Activated CD4-positive, alpha-beta memory T cell treated with anti-CD3 and anti-CD28 coated beads for 36 hours (primary cell): ENCODE measurements around the gene C16orf92. TPM values are rescaled to one million over a fixed set of nuclear protein-coding genes. Genes with fewer than 3 reads are reported as not detected.

Experiments used
- CTCF ChIA-PET: fragments of 350-600 bp; sonication (Branson Sonifier 250); formaldehyde crosslinking; loops from one replicate; lab custom pipeline; 2021; ENCODE audit warnings: antibody characterized with exemption, inconsistent platforms; lab: Charles Lee
- POLR2A ChIA-PET: fragments of 350-600 bp; sonication (Branson Sonifier 250); formaldehyde crosslinking; loops from one replicate; lab custom pipeline; 2021; ENCODE audit warnings: antibody characterized with exemption; lab: Charles Lee
- DNase-seq: peaks from one replicate; pipeline ENCODE4 v3.0.0-alpha.2; 2020
- H3K27ac Mint-ChIP-seq: one replicate; pipeline ENCODE4 v1.8.0; 2021; ENCODE audit warnings: mixed read lengths
- H3K27me3 Mint-ChIP-seq: one replicate; pipeline ENCODE4 v1.8.0; 2021; ENCODE audit warnings: mixed read lengths
- H3K36me3 Mint-ChIP-seq: one replicate; pipeline ENCODE4 v1.8.0; 2021; ENCODE audit warnings: mixed read lengths
- H3K4me1 Mint-ChIP-seq: one replicate; pipeline ENCODE4 v1.8.0; 2021; ENCODE audit warnings: low read depth, mixed read lengths
- H3K4me3 Mint-ChIP-seq: one replicate; pipeline ENCODE4 v1.8.0; 2021; ENCODE audit warnings: mild to moderate bottlenecking, mixed read lengths
- H3K9me3 Mint-ChIP-seq: one replicate; pipeline ENCODE4 v1.8.0; 2021; ENCODE audit warnings: mixed read lengths
- intact Hi-C: fragments of 100-400 bp; cut with micrococcal nuclease; formaldehyde crosslinking; loops from one replicate; pipeline ENCODE4 v1.15.1; 2023
- total RNA-seq, 2 experiments: library from RNA; stranded (reverse); gene quantifications; one replicate each; pipeline ENCODE4 v1.2.3, GENCODE V29; 2021

The C16orf92 gene
- total RNA-seq, 2 experiments from 2014 or later, result not detected

GRCh38 chr16:29983420-29984136, 39.4 kb upstream of the C16orf92 start:
- Mint-ChIP-seq H3K27ac (no peak overlapping the region), H3K9me3 (no peaks in the 10 kb centered on the region), H3K36me3 (peaks cover 58% of the 10 kb centered on the region), H3K4me3 (no peak overlapping the region), H3K4me1 (no peaks in the 10 kb centered on the region), H3K27me3 (no peaks in the 10 kb centered on the region)
- intact Hi-C loops, result no loop called here
- POLR2A ChIA-PET, result interaction anchor here (1.2 to 1.7 kb wide), 2 partner anchors 10 kb away, joined by 3 to 5 read pairs; partner anchors contain the start of gene TAOK2
- CTCF ChIA-PET, result no interaction called here
- DNase-seq, result no peak

GRCh38 chr16:29984137-29984763, 38.7 kb upstream of the C16orf92 start:
- intact Hi-C loops, result no loop called here
- Mint-ChIP-seq H3K27me3 (no peaks in the 10 kb centered on the region), H3K9me3 (no peaks in the 10 kb centered on the region), H3K36me3 (peaks cover 57% of the 10 kb centered on the region), H3K27ac (no peak overlapping the region), H3K4me1 (no peaks in the 10 kb centered on the region), H3K4me3 (no peak overlapping the region)
- DNase-seq, result no peak
- CTCF ChIA-PET, result no interaction called here
- POLR2A ChIA-PET, result interaction anchor here (1.7 kb wide), 1 partner anchor 9 kb away, joined by 5 read pairs; no protein-coding TSS in a partner anchor

GRCh38 chr16:29984764-29985147, 38.2 kb upstream of the C16orf92 start:
- Mint-ChIP-seq H3K9me3 (no peaks in the 10 kb centered on the region), H3K4me1 (no peaks in the 10 kb centered on the region), H3K4me3 (no peak overlapping the region), H3K27me3 (no peaks in the 10 kb centered on the region), H3K36me3 (peaks cover 55% of the 10 kb centered on the region), H3K27ac (no peak overlapping the region)
- DNase-seq, result no peak
- intact Hi-C loops, result no loop called here
- ChIA-PET CTCF (no interaction called here), POLR2A (no interaction called here)

GRCh38 chr16:29985271-29985811, 37.7 kb upstream of the C16orf92 start:
- H3K4me1 Mint-ChIP-seq, result no peaks in the 10 kb centered on the region
- H3K27ac Mint-ChIP-seq, result peak overlapping the region; percentile 33
- peaks cover 52% of the 10 kb centered on the region for H3K36me3 Mint-ChIP-seq
- no peak for DNase-seq
- no peak overlapping the region for H3K4me3 Mint-ChIP-seq
- H3K27me3 Mint-ChIP-seq, result no peaks in the 10 kb centered on the region
- intact Hi-C loops, result no loop called here
- POLR2A ChIA-PET, result interaction anchor here (0.6 to 0.8 kb wide), 3 partner anchors 8 to 59 kb away, joined by 3 to 4 read pairs (median 3); partner anchors contain the start of gene INO80E
- CTCF ChIA-PET, result no interaction called here
- no peaks in the 10 kb centered on the region for H3K9me3 Mint-ChIP-seq

GRCh38 chr16:29986231-29986630, 36.8 kb upstream of the C16orf92 start:
- ChIA-PET CTCF (no interaction called here), POLR2A (interaction anchor here (0.7 kb wide), 1 partner anchor 10 kb away, joined by 3 read pairs; the partner anchor contains the start of gene INO80E)
- H3K27me3 Mint-ChIP-seq, result no peaks in the 10 kb centered on the region
- no peak for DNase-seq
- peaks cover 51% of the 10 kb centered on the region for H3K36me3 Mint-ChIP-seq
- H3K27ac Mint-ChIP-seq, result no peak overlapping the region
- H3K4me1 Mint-ChIP-seq, result no peaks in the 10 kb centered on the region
- no peak overlapping the region for H3K4me3 Mint-ChIP-seq
- intact Hi-C loops, result no loop called here
- H3K9me3 Mint-ChIP-seq, result no peaks in the 10 kb centered on the region

- Mint-ChIP-seq H3K4me1 (no peaks in the 10 kb centered on the region), H3K27me3 (no peaks in the 10 kb centered on the region), H3K36me3 (peaks cover 48% of the 10 kb centered on the region), H3K27ac (no peak overlapping the region), H3K4me3 (no peak overlapping the region), H3K9me3 (no peaks in the 10 kb centered on the region)
- no peak for DNase-seq
- intact Hi-C loops, result no loop called here
- ChIA-PET CTCF (interaction anchor here (0.9 kb wide), 1 partner anchor 10 kb away, joined by 3 read pairs; no protein-coding TSS in a partner anchor), POLR2A (no interaction called here)
These were observed 36.1 kb upstream of the C16orf92 start for GRCh38 chr16:29986931-29987330.

GRCh38 chr16:29987371-29988085, 35.5 kb upstream of the C16orf92 start:
- ChIA-PET POLR2A (no interaction called here), CTCF (interaction anchor here (0.9 kb wide), 1 partner anchor 11 kb away, joined by 3 read pairs; no protein-coding TSS in a partner anchor)
- Mint-ChIP-seq H3K9me3 (no peaks in the 10 kb centered on the region), H3K4me3 (no peak overlapping the region), H3K27me3 (no peaks in the 10 kb centered on the region), H3K4me1 (no peaks in the 10 kb centered on the region), H3K36me3 (peaks cover 43% of the 10 kb centered on the region), H3K27ac (no peak overlapping the region)
- intact Hi-C loops, result no loop called here
- no peak for DNase-seq

GRCh38 chr16:29988346-29989075, 34.5 kb upstream of the C16orf92 start:
- CTCF ChIA-PET, result no interaction called here
- Mint-ChIP-seq H3K36me3 (peaks cover 36% of the 10 kb centered on the region), H3K4me1 (peaks cover under 1% of the 10 kb centered on the region), H3K4me3 (no peak overlapping the region), H3K27me3 (no peaks in the 10 kb centered on the region), H3K27ac (no peak overlapping the region), H3K9me3 (no peaks in the 10 kb centered on the region)
- POLR2A ChIA-PET, result no interaction called here
- no peak for DNase-seq
- intact Hi-C loops, result no loop called here

- H3K27me3 Mint-ChIP-seq, result no peaks in the 10 kb centered on the region
- peaks cover 8% of the 10 kb centered on the region for H3K4me1 Mint-ChIP-seq
- POLR2A ChIA-PET, result no interaction called here
- DNase-seq, result no peak
- intact Hi-C loops, result no loop called here
- H3K27ac Mint-ChIP-seq, result no peak overlapping the region
- no peaks in the 10 kb centered on the region for H3K9me3 Mint-ChIP-seq
- peaks cover 31% of the 10 kb centered on the region for H3K36me3 Mint-ChIP-seq
- H3K4me3 Mint-ChIP-seq, result no peak overlapping the region
- CTCF ChIA-PET, result no interaction called here
These were observed 33.7 kb upstream of the C16orf92 start for GRCh38 chr16:29989111-29989858.

- Mint-ChIP-seq H3K27ac (no peak overlapping the region), H3K9me3 (no peaks in the 10 kb centered on the region), H3K27me3 (no peaks in the 10 kb centered on the region), H3K4me3 (no peak overlapping the region), H3K36me3 (peaks cover 24% of the 10 kb centered on the region), H3K4me1 (peaks cover 16% of the 10 kb centered on the region)
- POLR2A ChIA-PET, result no interaction called here
- DNase-seq, result no peak
- intact Hi-C loops, result no loop called here
- CTCF ChIA-PET, result no interaction called here
These were observed 33.0 kb upstream of the C16orf92 start for GRCh38 chr16:29990034-29990433.
